NOMO-1 treated with DMSO at 0.1 percent for 48 hours (cell line): ENCODE measurements around the gene AMOTL1.
"Not testable (repeated sequence)": the region's sequence is repeated elsewhere in the genome, so short reads cannot be mapped to it uniquely, and the experiment has no call there.

Source experiments
- DNase-seq: peaks from one replicate; lab custom pipeline; 2025; ENCODE audit not compliant: unreplicated experiment; lab: John Stamatoyannopoulos, UW

Gene AMOTL1

GRCh38 chr11:94821439-94821838 lies 53.3 kb downstream of the AMOTL1 start:
- no peak for DNase-seq

DNA sequence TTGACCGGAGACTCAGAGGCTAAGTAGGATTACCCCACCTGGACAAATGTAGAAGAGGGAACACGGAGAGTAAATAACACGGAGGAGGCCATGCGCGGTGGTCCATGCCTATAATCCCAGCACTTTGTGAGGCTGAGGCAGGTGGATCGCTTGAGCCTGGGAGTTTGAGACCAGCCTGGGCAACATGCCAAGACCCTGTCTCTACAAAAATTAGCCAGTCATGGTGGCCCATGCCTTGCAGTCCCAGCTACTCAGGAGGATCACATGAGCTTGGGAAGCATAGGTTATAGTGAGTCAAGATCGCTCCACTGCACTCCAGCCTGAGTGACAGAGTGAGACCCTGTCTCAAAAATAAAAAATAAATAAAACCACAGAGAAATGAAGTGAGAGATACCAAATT lies 53.9 kb downstream of the AMOTL1 start:
- no peak for DNase-seq

GRCh38 chr11:94823102-94823732 lies 55.1 kb downstream of the AMOTL1 start:
- DNase-seq = no peak

DNA sequence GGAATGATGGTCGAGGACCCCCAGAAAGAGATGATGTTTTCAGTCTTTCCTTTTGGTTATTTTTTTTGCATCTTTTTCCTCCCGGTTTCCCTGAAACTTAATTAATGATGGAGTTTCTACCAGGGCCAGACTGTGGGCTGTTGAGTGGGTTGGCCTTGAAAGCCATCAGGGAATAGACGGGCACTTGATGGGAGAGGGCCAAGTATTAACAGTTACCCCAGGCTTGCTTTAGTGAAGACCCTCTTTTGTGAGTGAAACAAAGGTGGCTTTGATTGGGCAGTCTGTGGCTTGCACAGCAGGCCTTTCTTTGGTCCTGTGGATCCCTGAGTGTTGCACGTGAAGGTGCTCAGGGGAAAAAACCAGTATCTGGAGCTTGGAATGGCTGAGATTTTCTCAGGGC lies 56.9 kb downstream of the AMOTL1 start:
- DNase-seq = no peak

DNA sequence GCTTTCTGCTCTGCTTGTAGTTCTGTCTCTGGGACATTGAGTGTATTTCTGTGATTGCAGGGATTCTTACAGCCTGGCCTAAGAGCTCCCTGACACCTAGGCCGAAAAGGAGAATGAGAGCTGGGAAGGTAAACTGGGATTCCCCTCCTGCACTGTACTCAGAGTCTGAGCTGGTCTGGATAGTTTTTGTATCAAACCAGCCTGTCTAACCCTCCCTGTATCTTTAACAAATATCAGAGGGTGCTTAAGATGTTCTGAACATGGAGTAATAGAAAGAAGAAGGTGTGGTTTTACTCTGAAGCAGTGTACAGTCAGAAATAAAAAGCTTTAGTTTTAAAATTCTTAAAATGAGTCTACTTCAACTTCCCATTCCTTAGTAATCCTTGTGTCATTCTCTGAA lies 57.3 kb downstream of the AMOTL1 start:
- no peak for DNase-seq

GRCh38 chr11:94826415-94826814 lies 58.3 kb downstream of the AMOTL1 start:
- no peak for DNase-seq

GRCh38 chr11:94828088-94828487 lies 59.9 kb downstream of the AMOTL1 start:
- no peak for DNase-seq

DNA sequence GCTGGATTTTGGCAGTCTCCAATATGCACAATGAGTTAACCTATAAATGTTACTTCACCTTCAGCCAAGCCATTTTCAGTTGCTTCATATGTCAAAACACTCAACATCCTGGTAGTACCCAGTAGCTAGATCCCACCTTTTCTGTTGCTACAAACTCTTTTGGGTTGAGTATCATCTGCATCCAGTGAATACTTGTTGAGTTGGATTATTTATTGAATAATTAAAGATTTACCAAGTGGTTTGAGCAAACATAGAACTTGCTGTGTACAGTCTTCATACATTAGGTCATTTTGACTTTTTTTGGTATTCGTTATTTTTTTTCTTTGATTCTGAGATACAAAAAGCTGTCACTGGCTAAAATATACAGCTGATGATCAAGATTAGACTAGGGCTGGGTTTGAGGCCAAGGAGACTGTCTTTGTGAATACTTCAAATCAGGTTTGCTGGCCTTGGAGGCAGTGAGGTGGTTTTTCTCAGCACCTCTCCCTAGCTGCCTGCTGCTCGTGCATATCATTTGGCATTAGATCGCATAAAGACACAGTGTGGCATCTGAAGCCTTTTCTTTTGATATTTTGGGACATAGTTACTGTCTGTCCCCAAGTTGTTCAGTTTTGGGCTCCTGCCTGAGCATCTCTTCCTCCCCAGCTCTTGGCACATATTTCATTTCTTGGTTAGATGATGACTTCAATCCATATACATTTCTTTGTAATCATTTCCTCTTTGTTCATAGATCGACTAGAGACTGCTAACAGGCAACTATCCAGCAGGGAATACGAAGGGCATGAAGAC lies 62.8 kb downstream of the AMOTL1 start:
- DNase-seq = no peak

GRCh38 chr11:94831529-94831928 lies 63.4 kb downstream of the AMOTL1 start:
- no peak for DNase-seq

- DNase-seq = no peak
These were observed 64.6 kb downstream of the AMOTL1 start for GRCh38 chr11:94832604-94833235.

DNA sequence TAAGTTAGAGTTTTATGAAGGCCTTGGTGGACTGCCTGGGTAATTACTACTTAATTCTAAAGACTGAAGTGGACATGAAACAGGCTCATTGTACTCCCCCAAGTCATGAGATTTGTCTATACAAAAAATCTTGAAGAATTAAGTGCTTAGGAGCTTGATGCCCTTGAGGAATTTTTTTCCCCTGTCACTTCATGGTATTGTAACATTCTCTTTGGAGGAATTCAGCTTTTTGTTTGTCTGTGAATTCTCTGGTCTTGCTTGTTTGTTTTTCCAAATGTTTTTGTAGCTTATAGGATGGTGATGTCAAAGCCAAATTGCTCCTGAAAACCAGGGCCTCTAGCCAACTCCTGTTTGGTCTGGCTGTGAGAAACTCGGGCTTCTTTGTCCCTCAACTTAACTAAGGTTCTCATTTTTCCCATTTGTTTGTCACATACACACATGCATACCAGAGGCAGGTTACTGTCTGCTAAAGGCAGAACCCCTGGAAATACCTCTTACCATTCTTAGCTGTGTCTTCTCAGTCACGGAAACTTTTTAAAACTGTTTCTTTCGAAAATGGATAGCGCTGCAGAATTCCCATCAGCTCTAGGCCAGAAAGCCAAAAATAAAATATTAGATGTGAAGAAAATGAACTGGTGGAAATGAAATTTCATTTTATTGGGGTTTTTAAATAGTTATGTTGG lies 66.9 kb downstream of the AMOTL1 start:
- no peak for DNase-seq

DNA sequence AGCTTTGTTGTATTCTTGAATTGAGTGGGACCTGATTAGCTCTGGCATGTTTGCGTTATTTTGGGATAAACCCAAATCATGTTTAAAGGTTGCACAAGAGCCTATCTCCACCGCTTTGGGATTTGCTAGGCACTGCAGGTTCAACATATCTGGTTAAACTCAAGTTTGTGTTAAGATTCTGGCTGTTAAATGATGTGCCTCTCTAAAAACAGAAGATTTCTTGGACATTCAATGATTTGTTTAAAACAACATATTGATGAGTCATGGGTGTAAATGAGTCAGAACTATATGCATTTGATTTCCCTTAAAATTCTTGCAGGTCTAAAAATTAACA lies 67.4 kb downstream of the AMOTL1 start:
- no peak for DNase-seq

GRCh38 chr11:94837317-94837716 lies 69.2 kb downstream of the AMOTL1 start:
- DNase-seq = no peak

GRCh38 chr11:94838027-94838731 lies 70.0 kb downstream of the AMOTL1 start:
- no peak for DNase-seq

DNA sequence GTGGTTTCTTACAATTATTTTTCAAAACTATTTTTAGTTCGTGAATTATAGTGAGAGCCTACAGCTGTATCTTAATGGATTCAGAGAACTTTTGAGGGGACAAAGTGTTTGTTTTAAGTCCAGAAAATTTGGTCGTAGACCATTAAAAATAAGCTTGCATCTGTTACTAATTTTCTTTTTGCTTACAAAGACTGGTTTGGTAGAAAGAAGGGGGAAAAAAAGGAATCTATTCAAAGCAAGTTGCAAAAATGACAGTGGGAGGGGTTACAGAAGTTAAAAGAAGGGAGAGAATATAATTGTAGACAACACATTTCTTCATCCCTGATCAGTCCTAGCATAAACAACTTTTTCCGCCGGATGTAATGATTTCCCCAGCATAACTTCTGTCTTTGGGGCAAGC lies 72.1 kb downstream of the AMOTL1 start:
- DNase-seq = no peak

DNA sequence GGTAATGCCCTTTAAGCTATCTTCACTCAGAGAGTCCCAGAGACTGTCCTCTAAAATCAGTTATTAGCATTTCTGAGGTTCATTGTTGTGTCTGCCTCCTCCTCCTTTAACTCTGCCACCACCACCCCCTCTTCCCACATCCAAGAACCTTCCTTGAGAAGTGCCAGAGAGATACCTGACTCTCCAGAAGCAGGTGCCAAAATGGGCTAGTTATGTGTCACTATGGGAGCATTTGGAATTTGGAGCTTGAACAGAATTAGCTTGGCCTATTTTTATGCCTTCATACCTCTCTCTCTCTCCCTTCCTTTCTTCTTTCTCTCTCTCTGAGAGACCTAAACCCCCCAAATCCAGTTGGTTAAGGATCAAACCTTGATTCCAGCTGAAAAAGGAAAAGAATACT lies 75.9 kb downstream of the AMOTL1 start:
- DNase-seq = no peak

DNA sequence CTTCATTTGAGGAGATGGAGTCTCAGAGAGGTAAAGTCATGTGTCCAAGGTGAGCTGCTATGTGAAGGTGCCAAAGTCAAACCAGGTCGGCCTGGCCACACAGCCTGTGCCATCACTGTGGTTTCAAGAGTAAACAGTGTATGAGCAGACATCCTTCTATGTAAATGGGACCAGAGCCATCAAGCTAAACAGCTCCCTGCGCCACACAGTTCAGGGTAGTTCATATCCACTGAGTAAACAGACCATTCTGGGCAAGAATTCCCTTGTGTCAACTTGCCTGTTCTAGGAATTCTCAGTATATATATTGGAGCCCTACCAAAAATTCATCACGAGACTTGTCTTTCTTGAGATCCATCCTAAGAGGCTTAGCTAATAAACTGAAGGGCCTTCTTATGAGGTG lies 77.5 kb downstream of the AMOTL1 start:
- DNase-seq = no peak

DNA sequence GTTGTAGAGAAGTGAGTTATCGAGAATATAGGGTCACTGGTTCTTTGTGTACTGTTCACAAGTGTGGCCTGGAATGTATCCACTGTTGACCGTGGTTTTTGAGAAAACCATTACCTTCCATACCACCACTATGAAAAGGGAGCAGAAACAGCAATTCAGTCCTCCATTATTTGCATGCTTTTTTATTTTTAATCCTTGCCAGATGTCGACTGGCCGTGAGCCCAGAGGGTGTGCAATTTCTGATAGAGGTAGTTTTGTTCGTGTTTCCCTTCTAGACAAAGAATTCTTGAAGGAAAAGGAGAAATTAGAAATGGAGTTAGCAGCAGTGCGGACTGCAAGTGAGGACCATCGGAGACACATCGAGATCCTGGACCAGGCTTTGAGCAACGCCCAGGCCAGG lies 81.7 kb downstream of the AMOTL1 start:
- no peak for DNase-seq

GRCh38 chr11:94851864-94852636 lies 83.9 kb downstream of the AMOTL1 start:
- no peak for DNase-seq

- DNase-seq = not testable (repeated sequence)
These were observed 85.1 kb downstream of the AMOTL1 start for GRCh38 chr11:94853288-94853687.

GRCh38 chr11:94853836-94854235 lies 85.7 kb downstream of the AMOTL1 start:
- DNase-seq = no peak
